ENCODE measurements around the gene TAL1.
"Not testable (repeated sequence)": the region's sequence is repeated elsewhere in the genome, so short reads cannot be mapped to it uniquely, and the experiment has no call there.

TAL1 gene

GRCh38 chr1:47232187-47232874, at the start of gene TAL1:
TAL1 (minus strand) TSS chr1:47232225; CDS start chr1:47225888, 6,337 bp downstream.
- no peak for DNase-seq (ENCODE audit: low spot score)

GRCh38 chr1:47280142-47280541, 48.1 kb upstream of the TAL1 start:
- no peak for DNase-seq (ENCODE audit: low spot score)

- no peak for DNase-seq (ENCODE audit: low spot score)
Measured at GRCh38 chr1:47276850-47277249, 44.8 kb upstream of the TAL1 start.

GRCh38 chr1:47275811-47276210, 43.8 kb upstream of the TAL1 start:
- DNase-seq (ENCODE audit: low spot score) = not testable (repeated sequence)

GRCh38 chr1:47265529-47265928, 33.5 kb upstream of the TAL1 start:
- not testable (repeated sequence) for DNase-seq (ENCODE audit: low spot score)

GRCh38 chr1:47262787-47263413, 30.9 kb upstream of the TAL1 start:
- peak; percentile 38 for DNase-seq (ENCODE audit: low spot score)

- no peak for DNase-seq (ENCODE audit: low spot score)
Measured at GRCh38 chr1:47257224-47257623, 25.2 kb upstream of the TAL1 start.

- no peak for DNase-seq (ENCODE audit: low spot score)
Measured at GRCh38 chr1:47252795-47253194, 20.8 kb upstream of the TAL1 start.

GRCh38 chr1:47252369-47252768, 20.3 kb upstream of the TAL1 start:
- DNase-seq (ENCODE audit: low spot score) = no peak

GRCh38 chr1:47249755-47250154, 17.7 kb upstream of the TAL1 start:
- no peak for DNase-seq (ENCODE audit: low spot score)

GRCh38 chr1:47244339-47244862, 12.4 kb upstream of the TAL1 start:
- DNase-seq (ENCODE audit: low spot score) = no peak

- no peak for DNase-seq (ENCODE audit: low spot score)
Measured at GRCh38 chr1:47243910-47244309, 11.9 kb upstream of the TAL1 start.

- no peak for DNase-seq (ENCODE audit: low spot score)
Measured at GRCh38 chr1:47241114-47242113, 9.4 kb upstream of the TAL1 start.

- no peak for DNase-seq (ENCODE audit: low spot score)
Measured at GRCh38 chr1:47238935-47239592, 7.0 kb upstream of the TAL1 start.

GRCh38 chr1:47235806-47236205, 3.8 kb upstream of the TAL1 start:
- DNase-seq (ENCODE audit: low spot score) = no peak

- no peak for DNase-seq (ENCODE audit: low spot score)
Measured at GRCh38 chr1:47235241-47235681, 3.2 kb upstream of the TAL1 start.

GRCh38 chr1:47233186-47233585, 1.2 kb upstream of the TAL1 start:
- DNase-seq (ENCODE audit: low spot score) = no peak

GRCh38 chr1:47231301-47232186, 481 bp downstream of the TAL1 start:
- DNase-seq (ENCODE audit: low spot score) = no peak

- no peak for DNase-seq (ENCODE audit: low spot score)
Measured at GRCh38 chr1:47230692-47231300, 1.2 kb downstream of the TAL1 start.
